GM21447 (cell line): ENCODE data around the gene VOPP1.
"Not testable (repeated sequence)": the region's sequence is repeated elsewhere in the genome, so short reads cannot be mapped to it uniquely, and the experiment has no call there.

Source experiments
- ATAC-seq: cut with Tn5 transposase; IDR thresholded peaks from one replicate; pipeline ENCODE4 v1.9.1; 2021; ENCODE audit not compliant: unreplicated experiment

Gene VOPP1

DNA sequence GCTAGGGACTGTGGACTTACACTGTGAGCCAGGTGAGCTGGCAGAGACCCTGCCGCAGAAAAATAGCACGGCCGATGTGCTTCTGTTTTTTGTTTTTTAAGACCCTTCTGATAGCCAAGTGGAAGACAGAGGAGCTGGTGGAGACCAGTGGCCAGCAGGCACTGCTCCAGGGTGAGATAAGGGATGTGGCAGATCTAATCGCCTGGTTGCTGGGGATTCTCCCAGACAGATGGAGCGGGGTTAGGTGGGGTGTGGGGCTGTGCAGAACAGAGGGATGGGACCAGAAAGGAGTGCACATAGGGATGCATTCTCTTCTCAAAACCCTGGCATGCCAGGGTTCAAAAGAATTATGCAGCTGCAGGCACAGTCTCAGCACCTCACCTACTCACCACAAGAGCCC lies 82.2 kb downstream of the VOPP1 start:
- no peak for ATAC-seq

DNA sequence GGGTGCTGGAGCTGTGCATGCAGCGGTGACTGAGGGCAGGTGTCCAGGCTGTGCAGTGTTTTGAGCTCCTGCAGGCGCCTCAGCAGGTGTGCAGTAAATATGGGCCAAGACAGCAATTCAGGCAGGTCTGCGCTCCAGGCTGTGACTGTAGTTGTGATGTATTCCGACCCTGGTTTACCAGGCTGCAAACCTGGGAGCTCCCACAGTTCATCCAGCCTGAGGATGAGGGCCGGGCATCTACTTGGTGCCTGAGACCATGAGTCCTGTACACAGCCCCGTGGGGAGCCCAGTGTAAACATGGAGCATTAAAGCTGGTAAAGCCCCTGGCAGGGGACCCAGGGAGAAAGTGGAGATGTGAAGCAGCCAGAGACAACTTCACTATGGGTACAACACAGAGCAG lies 82.8 kb downstream of the VOPP1 start:
- no peak for ATAC-seq

DNA sequence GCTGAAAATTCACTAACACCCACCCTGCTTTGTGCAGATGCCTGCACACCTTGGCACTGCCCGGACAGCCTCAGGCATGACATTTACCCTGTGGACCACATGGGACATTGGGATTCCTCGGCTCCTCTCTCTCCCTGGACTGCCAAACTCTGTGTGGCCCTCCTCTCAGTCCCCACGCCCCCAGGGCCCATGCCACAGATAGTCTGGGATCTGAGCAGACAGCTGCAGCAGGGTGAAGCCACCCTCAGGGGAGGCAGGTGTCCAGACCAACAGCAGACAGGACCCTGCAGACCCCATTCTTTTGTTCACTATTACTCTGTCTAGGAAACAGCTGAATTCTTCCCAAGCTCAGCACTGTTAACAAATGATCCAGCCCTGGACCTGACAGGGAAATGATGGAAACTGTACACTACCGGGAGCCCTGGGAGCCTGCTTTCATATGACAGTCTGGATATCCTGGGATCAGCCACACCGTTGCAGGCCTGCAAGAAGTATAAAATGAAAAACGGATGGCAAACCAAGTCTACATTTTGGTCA lies 83.4 kb downstream of the VOPP1 start:
- ATAC-seq, result no peak

DNA sequence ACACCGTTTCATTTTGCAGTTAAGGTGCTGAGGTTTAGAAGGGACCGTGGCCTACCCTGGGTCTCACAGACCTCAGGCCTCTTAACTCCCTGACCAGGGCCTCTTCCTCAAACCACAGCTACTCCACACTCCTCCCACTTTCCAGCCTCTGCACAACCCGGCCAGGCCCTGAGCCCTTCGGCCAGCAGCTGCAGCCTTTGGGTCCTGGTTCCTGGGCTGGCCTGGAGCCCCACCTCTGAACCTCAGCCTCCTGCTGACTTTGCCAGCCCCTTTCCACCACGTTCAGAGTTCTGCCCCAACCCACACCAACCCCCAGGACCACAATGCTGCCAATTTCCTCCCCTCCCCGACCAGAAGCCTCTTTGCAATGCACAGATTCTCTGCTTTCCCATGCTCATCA lies 84.1 kb downstream of the VOPP1 start:
- no peak for ATAC-seq

DNA sequence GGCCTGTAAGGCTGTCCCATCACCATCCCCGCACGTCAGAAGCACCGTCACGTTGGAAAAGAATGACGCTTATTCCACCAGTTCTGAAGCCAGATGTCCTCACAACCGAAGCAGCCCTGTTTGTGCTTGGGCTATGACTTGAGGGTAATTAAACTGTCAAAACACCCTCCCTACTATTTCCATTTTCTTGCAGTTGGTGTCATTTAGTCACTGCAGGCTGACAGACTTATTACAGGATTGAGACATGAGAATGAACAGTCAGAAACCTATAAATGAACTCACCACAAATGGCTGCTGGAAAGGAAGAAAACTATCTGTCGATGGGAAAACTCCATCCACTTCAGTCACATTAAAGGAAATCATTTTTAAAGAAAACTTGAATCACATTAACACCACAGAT lies 85.3 kb downstream of the VOPP1 start:
- no peak for ATAC-seq

DNA sequence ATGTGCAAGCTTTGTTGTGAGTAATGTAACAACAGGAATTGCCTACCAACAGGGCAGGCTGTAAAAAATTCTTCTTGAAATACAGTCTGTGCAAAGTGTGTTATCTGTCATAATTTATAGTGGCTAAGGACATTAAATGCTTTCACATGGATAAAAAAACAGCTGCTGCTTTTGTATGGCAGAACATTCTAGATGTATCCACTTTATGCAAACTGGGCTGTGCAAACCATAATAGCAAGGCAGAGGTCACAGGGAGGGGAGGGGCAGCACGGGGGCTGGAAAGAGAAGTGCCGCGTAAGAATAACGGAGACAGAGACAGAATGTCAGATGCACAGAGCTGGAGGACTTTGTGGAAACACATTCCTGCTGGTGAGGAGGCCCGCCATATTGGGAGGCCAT lies 86.1 kb downstream of the VOPP1 start:
- ATAC-seq, result no peak

DNA sequence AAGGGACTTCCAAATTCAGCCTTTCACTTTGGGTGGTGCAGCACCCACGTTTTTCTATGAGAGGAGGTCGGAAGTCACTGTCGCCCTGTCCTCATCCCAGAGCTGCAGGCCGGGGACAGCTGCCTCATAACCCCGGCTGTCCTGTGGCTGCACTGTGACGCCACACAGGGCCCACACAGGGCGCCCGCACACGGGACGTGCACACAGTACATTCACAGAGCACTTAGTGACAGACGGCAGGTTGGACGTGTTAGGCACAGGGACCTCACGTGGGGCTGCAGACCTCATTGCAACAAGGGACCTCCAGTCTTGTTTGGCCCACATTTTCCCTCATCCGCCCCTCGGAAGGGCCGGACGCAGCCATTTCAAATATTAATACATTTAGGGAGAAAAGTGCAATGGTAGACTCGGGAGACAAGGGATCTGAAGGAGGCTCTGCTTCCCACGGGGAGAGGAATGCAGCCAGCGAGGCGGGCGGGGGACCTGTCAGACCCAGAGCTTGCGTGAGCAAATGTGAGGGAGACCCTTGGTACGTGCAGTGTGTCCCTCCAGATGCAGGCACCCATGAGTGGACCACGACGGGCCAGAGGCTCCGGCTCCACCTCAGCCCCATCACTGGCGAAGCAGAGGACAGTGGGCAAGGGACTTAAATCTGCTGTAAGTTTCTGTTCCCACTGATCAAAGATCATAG lies 86.7 kb downstream of the VOPP1 start:
- ATAC-seq, result no peak

DNA sequence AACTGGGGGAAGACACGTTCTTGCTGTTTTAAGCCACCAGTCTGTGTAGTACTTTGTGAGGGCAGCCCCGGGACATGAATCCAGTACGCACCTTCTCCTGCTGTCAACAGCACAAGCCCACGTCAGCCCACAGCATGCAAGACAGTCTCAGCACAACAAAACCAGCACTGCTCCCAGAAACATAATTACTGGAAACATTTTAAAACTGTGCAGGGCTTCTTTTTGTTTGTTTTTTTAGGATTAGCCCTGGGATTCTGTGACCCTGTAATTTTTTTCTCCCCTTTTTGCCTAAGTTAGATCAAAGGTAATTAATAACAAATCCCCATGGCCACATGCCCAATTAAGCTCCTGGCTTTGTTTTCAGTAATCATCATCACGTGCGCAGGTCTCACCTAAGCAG lies 87.5 kb downstream of the VOPP1 start:
- no peak for ATAC-seq

DNA sequence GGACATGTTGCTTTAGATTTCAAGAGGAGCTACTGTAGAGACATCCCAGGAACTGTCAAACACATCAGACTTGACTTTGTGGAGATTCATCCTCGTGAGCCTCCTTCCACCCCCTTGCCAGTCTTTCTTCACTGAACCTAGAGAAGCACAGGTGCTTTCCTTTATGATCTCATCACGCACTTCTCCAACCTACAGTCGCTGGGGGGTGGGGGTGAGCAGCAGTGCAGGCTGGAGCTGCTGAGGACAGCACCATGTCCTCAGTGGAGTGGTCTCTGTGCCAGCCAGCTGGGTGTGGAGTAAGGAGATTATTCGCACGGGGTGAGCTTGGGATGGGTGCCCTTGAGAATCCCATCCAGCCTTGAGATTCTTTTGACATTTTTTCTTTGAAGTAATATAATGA lies 88.1 kb downstream of the VOPP1 start:
- ATAC-seq, result no peak

DNA sequence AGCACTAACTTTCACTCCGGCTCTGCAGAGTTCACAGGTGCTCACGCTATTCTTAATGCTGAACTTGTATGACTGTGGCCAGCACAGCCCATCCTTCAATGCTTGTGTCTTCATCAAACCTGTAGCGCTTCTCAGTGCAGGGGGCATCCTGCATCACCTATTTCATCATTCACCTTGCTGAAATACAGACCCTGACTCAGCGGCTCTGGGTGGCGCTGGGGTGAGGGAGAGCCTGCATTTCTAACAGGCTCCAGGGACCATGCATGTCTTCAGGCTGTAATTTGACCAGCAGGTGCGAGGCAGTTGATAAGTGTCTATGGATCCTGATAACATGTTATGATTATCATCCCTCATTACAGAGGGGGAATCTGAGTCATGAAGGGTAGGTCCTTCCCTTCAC lies 89.3 kb downstream of the VOPP1 start:
- no peak for ATAC-seq

DNA sequence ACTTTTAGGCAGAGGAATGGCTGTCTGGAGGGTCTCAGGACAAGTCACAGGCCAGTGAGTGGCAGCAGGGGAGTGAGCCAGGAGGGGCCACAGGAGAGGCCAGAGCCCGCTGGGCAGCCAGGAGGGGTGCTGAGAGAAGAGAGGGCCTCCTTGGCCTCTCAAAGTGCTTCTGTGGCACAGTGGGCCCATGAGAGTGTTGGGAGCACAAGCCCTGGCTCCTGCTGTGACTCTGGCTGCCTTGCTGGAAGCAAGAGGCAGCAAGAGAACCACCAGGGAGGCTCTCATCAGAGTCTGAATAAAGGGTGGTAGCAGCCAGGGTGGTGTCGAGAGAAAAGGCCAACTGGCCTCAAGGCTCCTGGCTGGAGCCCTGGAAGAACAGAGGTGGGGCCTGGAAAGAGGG lies 91.1 kb downstream of the VOPP1 start:
- ATAC-seq, result no peak

DNA sequence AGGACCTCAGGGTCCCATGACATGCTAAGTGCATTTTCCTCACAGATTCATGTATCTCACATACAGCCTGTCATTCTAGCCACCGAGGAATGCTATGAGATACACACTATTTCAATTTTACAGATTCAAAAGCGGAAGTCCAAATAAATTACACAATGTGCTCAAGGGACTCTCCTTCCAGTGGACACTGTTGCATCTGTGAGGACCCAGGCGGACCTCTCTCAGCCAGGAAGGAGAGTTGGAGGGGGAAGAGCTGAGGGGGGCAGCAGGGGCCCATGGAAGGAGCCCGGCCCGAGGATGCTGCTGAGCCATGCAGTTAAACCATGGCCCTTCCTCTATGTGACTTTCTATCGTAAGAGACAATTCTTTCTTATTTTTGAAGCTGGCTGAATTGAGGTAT lies 93.6 kb downstream of the VOPP1 start:
- no peak for ATAC-seq

DNA sequence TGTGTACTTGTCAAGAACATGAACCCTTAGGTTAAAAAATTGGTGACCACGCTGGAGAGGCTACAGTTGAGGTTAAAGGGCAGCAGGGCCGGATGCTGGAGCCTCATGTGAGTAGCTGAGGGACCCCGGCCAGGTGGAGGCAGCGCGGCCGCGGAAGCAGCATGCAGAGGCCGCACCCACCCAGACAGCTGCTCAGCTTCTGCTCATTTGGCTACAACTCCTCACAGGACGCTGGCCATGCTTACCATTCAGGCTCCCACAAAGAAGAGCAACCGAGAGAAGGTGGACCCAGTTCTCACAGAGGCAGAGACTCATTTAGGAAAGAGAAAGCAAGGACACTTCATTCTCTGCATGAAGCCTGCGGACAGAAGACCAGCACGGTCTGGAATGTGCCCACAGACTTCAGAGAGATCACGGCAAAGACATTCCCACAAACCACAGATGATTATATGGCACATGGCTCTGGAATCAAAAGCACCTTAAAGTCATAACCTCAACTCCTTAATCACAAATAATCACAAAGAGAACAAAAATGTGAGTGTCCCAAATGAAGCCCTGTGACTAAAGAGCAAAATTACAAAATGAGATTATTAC lies 94.4 kb downstream of the VOPP1 start:
- no peak for ATAC-seq

DNA sequence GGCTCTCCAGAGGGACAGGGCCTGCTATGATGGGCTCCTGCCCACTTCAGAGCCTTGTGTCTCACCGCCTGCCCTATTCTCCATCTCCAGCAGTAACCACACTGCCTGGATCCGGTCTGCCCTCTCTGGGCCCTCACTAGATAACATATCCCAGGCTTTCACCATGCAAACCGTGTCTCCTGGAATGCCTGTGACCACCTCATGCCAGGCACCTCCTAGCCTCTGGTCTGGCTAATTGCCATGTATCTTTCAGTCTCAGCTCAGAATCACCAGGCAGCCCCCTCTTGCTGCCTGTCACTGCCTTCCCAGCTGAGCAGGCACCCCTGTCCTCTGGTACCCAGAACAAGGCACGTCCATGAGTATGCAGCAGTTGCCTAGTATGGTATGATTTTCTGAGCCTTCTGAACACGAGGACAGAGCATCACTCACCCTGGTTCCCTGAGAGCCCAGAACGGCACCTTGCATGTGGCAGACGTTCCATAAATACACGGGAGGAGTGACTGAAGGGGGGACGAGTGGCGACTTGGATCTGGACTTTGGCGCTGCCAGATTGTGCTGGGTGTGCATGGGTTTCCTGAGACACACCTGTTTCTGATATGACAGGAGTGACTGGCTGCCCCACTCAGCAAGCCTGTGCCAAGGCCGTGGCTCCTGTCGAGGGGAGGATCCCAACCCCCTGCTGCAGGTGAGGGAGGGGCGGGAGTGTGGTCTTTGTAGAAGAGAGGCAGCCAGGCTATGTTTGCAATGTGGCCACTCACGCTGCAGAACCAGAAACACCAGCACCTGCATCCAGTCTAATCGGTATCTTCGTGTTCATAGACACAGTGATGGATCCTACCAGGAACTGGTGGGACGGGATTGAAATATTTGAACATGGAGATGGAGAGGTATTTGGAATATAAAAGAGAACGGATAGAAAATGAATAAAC lies 95.2 kb downstream of the VOPP1 start:
- ATAC-seq, result no peak

DNA sequence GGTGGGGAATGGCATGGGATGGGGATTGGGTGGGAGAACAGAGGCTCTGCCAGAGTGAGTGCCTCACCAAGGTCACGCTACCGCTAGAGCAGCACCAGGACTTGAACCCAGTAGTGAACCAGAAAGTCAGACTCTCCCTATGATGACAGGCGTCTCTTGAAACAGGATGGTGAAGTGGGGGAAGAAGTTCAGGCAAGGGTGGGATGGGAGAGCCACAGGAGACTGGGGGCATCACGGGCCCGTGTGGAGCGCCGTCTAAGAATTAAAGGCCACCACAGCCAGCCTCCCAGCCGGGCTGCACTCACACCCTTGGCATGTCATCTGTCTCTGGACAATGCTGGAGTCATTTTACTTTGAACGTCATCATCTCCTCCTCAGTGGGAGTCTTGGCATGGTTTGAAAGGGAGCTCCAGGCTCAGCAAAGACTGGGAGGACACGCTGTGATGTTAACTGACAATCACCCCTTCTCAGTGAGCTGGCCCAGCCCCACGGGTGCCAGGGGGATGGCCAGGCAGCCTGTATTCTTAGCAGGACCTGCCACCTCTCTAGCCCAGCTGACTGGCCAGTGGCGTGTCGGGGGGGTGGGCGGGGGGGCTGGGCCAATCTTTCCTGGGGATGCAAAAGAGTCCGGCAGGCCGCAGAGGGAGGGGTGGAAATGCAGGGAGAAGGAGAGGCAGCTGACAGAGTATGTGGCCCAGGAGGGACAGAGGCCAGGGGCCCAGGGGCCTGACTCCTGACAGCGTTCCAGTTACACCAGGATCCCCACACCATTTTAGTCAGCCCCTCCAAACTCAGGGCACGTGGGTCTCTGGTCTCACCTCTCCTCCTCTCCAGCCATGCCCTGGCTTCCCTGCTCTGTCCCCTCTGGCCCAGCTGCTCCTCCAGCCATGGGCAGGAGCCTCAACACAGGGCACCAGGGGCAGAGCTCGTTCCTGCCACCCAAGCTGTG lies 96.2 kb downstream of the VOPP1 start:
- no peak for ATAC-seq

DNA sequence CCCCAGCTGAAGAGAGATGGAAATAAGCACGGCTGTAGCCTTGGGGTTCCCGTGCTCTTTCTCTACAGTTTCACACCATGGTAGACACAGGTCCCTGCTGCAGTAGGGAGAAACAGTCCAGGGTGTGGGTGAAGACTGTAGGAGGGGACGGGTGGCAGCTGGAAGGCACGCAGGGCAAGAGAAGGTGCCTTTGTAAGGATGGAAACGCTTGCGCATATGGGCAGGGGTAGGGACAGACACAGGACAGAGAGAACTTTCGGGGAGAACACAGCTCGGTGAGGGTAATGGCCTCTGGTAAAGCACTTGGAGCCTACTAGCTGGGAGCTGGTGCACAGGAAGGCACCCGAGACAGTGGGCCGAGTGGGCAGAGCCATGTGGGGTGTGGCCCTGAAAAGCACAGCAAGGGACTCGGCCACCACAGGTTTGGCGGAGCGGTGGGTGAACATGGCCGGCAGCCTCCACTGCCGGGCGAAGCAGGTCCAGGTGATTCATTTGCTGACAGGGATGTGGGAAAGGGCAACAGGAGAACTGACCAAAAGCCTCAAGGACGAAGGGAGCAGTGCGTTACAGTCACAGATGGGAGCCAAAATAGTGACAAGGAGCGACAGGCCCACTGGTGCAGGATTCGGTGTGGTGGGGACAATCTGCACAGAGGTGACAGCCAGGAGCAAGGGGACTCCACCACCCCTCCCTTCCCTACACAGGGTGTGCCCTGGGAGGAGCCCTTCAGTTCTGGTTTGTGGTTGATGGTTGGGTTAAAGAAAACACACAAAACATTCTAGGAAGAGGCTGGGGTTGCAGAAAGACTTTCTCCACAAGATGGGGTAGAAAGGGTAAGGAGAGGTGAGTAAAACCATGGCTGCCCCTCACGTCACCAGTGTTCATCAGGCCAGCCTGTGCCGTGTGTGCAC lies 97.1 kb downstream of the VOPP1 start:
- ATAC-seq, result no peak

DNA sequence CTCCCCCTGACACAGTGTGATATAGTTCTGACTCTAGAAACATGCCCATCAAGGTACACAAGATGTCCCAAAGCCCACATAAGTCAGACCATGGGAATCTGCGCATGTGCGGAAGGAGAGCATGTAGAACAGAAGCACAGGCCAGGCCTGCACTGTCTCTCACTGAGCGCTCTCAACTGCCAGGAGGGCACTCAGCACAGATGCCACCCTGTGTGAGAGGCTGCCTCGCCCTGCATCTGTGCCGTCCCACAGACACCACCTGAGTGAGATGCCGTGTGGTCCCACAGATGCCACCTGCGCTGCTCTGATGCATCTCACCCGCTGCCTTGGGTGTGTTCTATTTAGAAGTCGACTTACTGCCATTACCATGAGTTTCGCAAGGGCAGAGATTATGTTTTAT lies 98.4 kb downstream of the VOPP1 start:
- ATAC-seq, result no peak

DNA sequence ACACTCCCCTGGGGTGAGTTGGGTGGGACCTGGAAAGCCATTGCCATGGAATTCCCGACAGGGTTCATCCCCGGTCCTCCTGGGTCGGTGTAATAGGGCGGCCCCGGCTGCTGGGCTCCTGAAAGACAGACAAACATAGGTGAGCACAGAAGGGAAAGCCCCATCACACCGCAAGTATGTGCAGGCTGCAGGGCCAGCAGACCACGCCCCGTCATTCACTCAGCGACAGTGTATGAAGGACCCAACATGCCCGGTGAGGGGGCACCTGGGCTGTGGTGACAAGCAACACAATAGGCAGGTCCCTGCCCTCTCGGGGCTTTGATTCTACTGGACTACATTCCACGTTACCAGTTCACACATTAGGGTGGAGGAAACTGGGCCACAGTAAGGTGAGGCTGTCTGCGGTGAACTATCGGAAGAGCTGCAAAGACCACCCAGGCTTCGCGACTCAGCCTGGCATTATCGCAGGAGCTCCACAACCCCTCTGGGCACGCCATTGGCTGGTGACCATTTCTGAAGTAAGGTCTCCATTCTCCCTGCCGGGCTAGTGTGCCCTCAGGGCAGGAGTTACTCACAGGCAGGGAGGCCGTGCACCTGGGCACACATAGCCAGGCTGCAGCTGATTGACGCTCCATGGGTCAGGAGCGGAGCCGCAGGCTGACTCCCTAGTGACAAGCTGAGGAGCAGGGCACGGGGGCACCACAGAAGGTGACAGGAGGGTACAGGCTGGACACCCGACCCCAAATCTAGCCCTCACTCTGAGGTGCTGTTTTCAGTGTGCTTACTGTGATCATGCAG lies 99.2 kb downstream of the VOPP1 start:
- ATAC-seq, result no peak

DNA sequence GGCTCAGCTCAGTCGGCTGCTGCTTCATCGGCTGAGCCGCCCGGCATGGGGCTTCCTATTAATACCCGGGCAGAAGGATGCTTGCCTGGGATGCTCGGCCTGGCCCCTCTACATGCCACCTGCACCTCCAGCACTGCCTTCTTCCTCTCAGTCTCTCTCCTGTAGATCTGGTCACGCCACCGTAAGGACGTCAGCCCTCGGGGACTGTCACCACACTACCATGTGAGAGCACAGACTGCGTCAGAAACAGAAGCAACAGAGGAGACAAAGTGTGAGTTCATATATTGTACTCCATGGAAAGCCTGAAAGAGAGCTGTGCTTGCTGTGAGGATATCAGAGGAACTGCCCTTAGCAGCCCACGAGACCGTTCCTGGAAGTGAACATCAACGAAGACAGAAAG lies 99.9 kb downstream of the VOPP1 start:
- not testable (repeated sequence) for ATAC-seq
